A549 (cell line): ENCODE measurements around the gene MAPKAPK3. TPM values are rescaled to one million over a fixed set of nuclear protein-coding genes. Genes with fewer than 3 reads are reported as not detected.

Source experiments
- ATAC-seq, 2 experiments: fragments of 200-7000 bp in 1 of 2; fragments of >200 bp in 1 of 2; cut with Nextera tagmentation in 1 of 2; cut with Tn5 transposase in 1 of 2; 3 replicates each; pipeline versions ENCODE4 v1.8.0 to v1.9.1; 2018 to 2020; ENCODE audit warnings: mild to moderate bottlenecking in 1 of 2, moderate library complexity in 1 of 2
- CTCF ChIA-PET: fragments of 300-600 bp; sonication (Branson Sonifier 250); formaldehyde crosslinking; extraction: SDS; loops from one replicate; lab custom pipeline; 2021; ENCODE audit warnings: antibody characterized with exemption, inconsistent platforms; lab: Yijun Ruan, JAX
- POLR2A ChIA-PET: fragments of 350-600 bp; formaldehyde crosslinking; extraction: SDS; loops from one replicate; lab custom pipeline; 2021; ENCODE audit warnings: antibody characterized with exemption, inconsistent platforms; lab: Yijun Ruan, JAX
- DNase-seq, 2 experiments: peaks; one replicate each; pipeline versions ENCODE4 v3.0.0 to v3.0.0-alpha.2; 2011 to 2016; ENCODE audit warnings: low read depth in 1 of 2, low spot score in 1 of 2
- FAIRE-seq: peaks from 2 replicates; lab custom pipeline; 2011; peaks lifted over from hg19 to GRCh38; lab: Jason Lieb, UNC
- H3K27ac ChIP-seq, 2 experiments: fragments of >200 bp; sonication (Bioruptor Twin); formaldehyde crosslinking; 3 replicates each; pipeline ENCODE4 v1.5.1; 2016 to 2017
- H3K4me1 ChIP-seq: fragments of >200 bp; sonication (Bioruptor Twin); formaldehyde crosslinking; 3 replicates; pipeline ENCODE4 v1.6.1; 2016
- H3K4me2 ChIP-seq: fragments of >200 bp; sonication (Bioruptor Twin); formaldehyde crosslinking; 3 replicates; pipeline ENCODE4 v1.6.1; 2016
- H3K4me3 ChIP-seq: fragments of >200 bp; sonication (Bioruptor Twin); formaldehyde crosslinking; 3 replicates; pipeline ENCODE4 v1.5.1; 2016
- H3K9me3 ChIP-seq: fragments of >200 bp; sonication (Bioruptor Twin); formaldehyde crosslinking; 3 replicates; pipeline ENCODE4 v1.6.1; 2016
- ATOH8 ChIP-seq: fragments of 250-450 bp; sonication (Bioruptor Pico); IDR thresholded peaks from 2 replicates; pipeline ENCODE4 v1.5.0; 2020; ENCODE audit warnings: low read depth, mild to moderate bottlenecking, moderate library complexity
- BHLHE40 ChIP-seq: IDR thresholded peaks from 2 replicates; pipeline ENCODE4 v1.6.1; 2012; ENCODE audit warnings: low read depth, low read length, inconsistent platforms
- CBX2 ChIP-seq: fragments of 200-600 bp; sonication (generic); IDR thresholded peaks from 2 replicates; pipeline ENCODE4 v1.6.1; 2016; ENCODE audit warnings: low read depth, mild to moderate bottlenecking, borderline replicate concordance
- FOSL2 ChIP-seq, 2 experiments: fragments of 450-650 bp in 1 of 2; fragments of >200 bp in 1 of 2; sonication (Bioruptor Twin) in 1 of 2; formaldehyde crosslinking; IDR thresholded peaks; 2 replicates each; pipeline versions ENCODE4 v1.5.0 to v1.6.1; 2016 to 2020; ENCODE audit warnings: mild to moderate bottlenecking in 1 of 2, moderate library complexity in 1 of 2
- HOXA7 ChIP-seq: fragments of 250-450 bp; sonication (Bioruptor Pico); IDR thresholded peaks from 2 replicates; pipeline ENCODE4 v1.5.0; 2020; ENCODE audit warnings: mild to moderate bottlenecking, moderate library complexity
- JUN ChIP-seq, 2 experiments: fragments of >200 bp; sonication (Bioruptor Twin); formaldehyde crosslinking; IDR thresholded peaks; 2 replicates in 1 of 2; 3 replicates in 1 of 2; pipeline ENCODE4 v1.6.1; 2016 to 2017
- MAFK ChIP-seq: fragments of 450-650 bp; IDR thresholded peaks from 2 replicates; pipeline ENCODE4 v1.6.1; 2014; ENCODE audit not compliant: partially characterized antibody
- NFE2L2 ChIP-seq: fragments of 150-350 bp; conservative IDR thresholded peaks from 2 replicates; pipeline ENCODE4 v1.6.1; 2014; ENCODE audit warnings: low read length
- NR3C1 ChIP-seq: fragments of >200 bp; sonication (Bioruptor Twin); formaldehyde crosslinking; IDR thresholded peaks from 3 replicates; pipeline ENCODE4 v1.6.1; 2017
- PHF8 ChIP-seq: fragments of 200-600 bp; sonication (generic); IDR thresholded peaks from 2 replicates; pipeline ENCODE4 v1.6.1; 2016; ENCODE audit warnings: low read depth, mild to moderate bottlenecking, antibody characterized with exemption, moderate library complexity, borderline replicate concordance
- POLR2A ChIP-seq: IDR thresholded peaks from 2 replicates; pipeline ENCODE4 v1.6.1; 2012; ENCODE audit warnings: mild to moderate bottlenecking, low read length
- RARB ChIP-seq: fragments of 250-450 bp; sonication (Bioruptor Pico); IDR thresholded peaks from 2 replicates; pipeline ENCODE4 v1.8.0; 2021; ENCODE audit warnings: mild to moderate bottlenecking, moderate library complexity
- ZSCAN20 ChIP-seq: fragments of 250-450 bp; sonication (Bioruptor Pico); IDR thresholded peaks from 2 replicates; pipeline ENCODE4 v1.8.0; 2022; ENCODE audit warnings: mild to moderate bottlenecking, moderate library complexity
- WGBS: methylation state at CpG from one replicate; pipeline ENCODE4 v1.1.6; 2017; ENCODE audit errors: missing lambda C conversion rate; 5-methylcytosine and 5-hydroxymethylcytosine counted together
- polyA plus RNA-seq, 4 experiments: library from polyadenylated mRNA; depleted of rRNA in 3 of 4; stranded (reverse); fragments of >200 nt; fragmentation: RNase III in 1 of 4; extraction: RNeasy Plus Mini Kit Qiagen cat#74134 plus additional on column Dnase treatment in 1 of 4; gene quantifications; 2 replicates in 3 of 4; 3 replicates in 1 of 4; pipeline ENCODE4 v1.2.3, GENCODE V29; 2011 to 2017
- TF ChIP-seq, protein P1 (sequence below): IDR thresholded peaks from 2 replicates; pipeline ENCODE4 v1.6.1; 2012; ENCODE audit warnings: low read depth, borderline replicate concordance
- TF ChIP-seq, protein P2 (sequence below): fragments of >200 bp; sonication (Bioruptor Twin); formaldehyde crosslinking; IDR thresholded peaks from 3 replicates; pipeline ENCODE4 v1.5.1; 2016

Gene MAPKAPK3
- polyA plus RNA-seq, 2 of the 4 experiments (the other 2 are of a cell fraction): 14.6 to 16.5 TPM

DNA sequence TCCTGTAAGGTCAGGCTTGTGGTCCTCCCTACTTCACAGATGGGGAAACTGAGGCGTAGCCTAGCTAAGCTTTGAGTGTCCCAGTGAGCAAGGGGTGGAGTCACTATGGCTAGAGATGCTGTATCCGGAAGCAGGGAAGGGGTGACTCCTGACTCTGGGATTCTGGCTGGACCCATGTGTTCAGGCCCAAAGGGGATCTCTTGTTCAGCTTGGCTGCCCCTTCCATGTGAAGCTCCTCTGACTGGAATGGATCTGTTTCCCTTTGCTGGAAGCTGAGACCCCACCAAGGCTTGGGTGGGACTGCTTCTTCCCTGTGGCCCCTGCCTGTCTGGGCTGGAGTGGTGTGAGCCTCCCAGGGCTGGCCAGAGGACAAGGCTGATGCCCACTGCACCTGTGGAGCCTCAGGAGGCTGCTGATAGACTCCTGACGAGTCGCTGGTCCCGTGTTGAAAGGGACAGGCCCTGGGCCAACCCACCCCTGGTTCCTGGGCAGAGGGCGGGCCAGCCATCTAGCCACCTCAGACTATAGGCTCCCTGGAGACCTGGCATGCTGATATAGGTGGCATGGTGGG lies 1.0 kb downstream of the MAPKAPK3 start:
- ChIA-PET CTCF (interaction anchor here (0.6 to 18.5 kb wide), 7 partner anchors 10 to 768 kb away, joined by 3 to 375 read pairs (median 10); partner anchors contain the start of genes C3orf18, HEMK1 and MANF), POLR2A (no interaction called here)
- TF ChIP-seq JUN (IDR thresholded peaks at IDR 0.05) (no peak), POLR2A (no peak), MAFK (no peak), NFE2L2 (no peak), ZSCAN20 (CRISPR knock-in tag) (no peak), BHLHE40 (no peak), HOXA7 (CRISPR knock-in tag) (no peak)
- TF ChIP-seq, protein P1, sequence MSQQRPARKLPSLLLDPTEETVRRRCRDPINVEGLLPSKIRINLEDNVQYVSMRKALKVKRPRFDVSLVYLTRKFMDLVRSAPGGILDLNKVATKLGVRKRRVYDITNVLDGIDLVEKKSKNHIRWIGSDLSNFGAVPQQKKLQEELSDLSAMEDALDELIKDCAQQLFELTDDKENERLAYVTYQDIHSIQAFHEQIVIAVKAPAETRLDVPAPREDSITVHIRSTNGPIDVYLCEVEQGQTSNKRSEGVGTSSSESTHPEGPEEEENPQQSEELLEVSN: no peak
- Histone ChIP-seq H3K9me3 (no peaks in the 10 kb centered on the region), H3K4me3 (peak overlapping the region; percentile 90), H3K27ac (peak overlapping the region; percentile 91 to 95; a peak in 5 of 6 replicates), H3K4me1 (peaks cover 6% of the 10 kb centered on the region; the same call in 1 of the 3 replicates), H3K4me2 (peak overlapping the region; percentile 86)
- FAIRE-seq: no peak
- no peak for ATAC-seq
- 90% methylated on average over 2 of the region's 6 CpGs for WGBS
- DNase-seq: no peak

DNA sequence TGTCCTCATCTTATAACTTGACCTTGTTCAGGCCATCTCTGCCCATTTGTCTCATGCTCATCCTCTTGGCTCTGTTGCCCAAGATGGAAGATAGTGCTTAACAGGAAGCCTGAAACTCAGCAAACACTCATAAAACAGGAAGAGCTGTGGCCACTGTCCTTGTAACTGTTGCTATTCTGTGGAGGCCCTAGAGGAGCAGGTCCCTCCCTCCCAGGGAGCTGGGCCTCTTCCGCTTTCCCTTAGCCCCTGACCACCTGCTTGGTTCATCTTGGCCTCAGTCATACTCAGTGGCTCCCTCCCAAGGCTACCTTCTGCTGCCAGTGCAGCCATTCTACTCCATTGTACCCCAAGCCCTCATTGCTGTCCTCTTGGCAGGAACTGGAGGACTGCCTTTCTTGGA lies 3.5 kb downstream of the MAPKAPK3 start:
- no peak for FAIRE-seq
- POLR2A ChIA-PET: no interaction called here
- no peak overlapping the region for H3K27ac ChIP-seq
- H3K4me3 ChIP-seq: no peak overlapping the region
- ATAC-seq: no peak
- no peak overlapping the region for H3K4me2 ChIP-seq
- no peak for DNase-seq
- peaks cover 11% of the 10 kb centered on the region; the same call in 1 of the 3 replicates for H3K4me1 ChIP-seq
- no peak for TF ChIP-seq PHF8
- TF ChIP-seq RARB (CRISPR knock-in tag): no peak
- TF ChIP-seq, protein P2, sequence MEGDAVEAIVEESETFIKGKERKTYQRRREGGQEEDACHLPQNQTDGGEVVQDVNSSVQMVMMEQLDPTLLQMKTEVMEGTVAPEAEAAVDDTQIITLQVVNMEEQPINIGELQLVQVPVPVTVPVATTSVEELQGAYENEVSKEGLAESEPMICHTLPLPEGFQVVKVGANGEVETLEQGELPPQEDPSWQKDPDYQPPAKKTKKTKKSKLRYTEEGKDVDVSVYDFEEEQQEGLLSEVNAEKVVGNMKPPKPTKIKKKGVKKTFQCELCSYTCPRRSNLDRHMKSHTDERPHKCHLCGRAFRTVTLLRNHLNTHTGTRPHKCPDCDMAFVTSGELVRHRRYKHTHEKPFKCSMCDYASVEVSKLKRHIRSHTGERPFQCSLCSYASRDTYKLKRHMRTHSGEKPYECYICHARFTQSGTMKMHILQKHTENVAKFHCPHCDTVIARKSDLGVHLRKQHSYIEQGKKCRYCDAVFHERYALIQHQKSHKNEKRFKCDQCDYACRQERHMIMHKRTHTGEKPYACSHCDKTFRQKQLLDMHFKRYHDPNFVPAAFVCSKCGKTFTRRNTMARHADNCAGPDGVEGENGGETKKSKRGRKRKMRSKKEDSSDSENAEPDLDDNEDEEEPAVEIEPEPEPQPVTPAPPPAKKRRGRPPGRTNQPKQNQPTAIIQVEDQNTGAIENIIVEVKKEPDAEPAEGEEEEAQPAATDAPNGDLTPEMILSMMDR: no peak
- TF ChIP-seq FOSL2 (IDR thresholded peaks at IDR 0.05): no peak
- TF ChIP-seq FOSL2 (CRISPR knock-in tag; IDR thresholded peaks at IDR 0.05): no peak
- TF ChIP-seq BHLHE40: no peak
- WGBS: 91% methylated on average over 1 of the region's 1 CpG
- CTCF ChIA-PET: interaction anchor here (0.8 kb wide), 1 partner anchor 48 kb away, joined by 3 read pairs; no protein-coding TSS in a partner anchor
- no peaks in the 10 kb centered on the region for H3K9me3 ChIP-seq

GRCh38 chr3:50620820-50621219 lies 3.9 kb downstream of the MAPKAPK3 start:
- ChIA-PET CTCF (interaction anchor here (0.8 to 2.0 kb wide), 2 partner anchors 22 to 48 kb away, joined by 3 to 4 read pairs; no protein-coding TSS in a partner anchor), POLR2A (interaction anchor here (0.7 kb wide), 1 partner anchor 764 kb away, joined by 7 read pairs; the partner anchor contains the start of gene MANF)
- H3K4me2 ChIP-seq: no peak overlapping the region
- peaks cover 11% of the 10 kb centered on the region; the same call in 1 of the 3 replicates for H3K4me1 ChIP-seq
- H3K9me3 ChIP-seq: no peaks in the 10 kb centered on the region
- TF ChIP-seq CBX2 (no peak), HOXA7 (CRISPR knock-in tag) (no peak), NR3C1 (no peak), POLR2A (no peak), ATOH8 (CRISPR knock-in tag) (no peak)
- TF ChIP-seq, protein P1: no peak
- TF ChIP-seq, all 56 proteins: peak for 0
- ATAC-seq (no peak), DNase-seq (no peak), FAIRE-seq (no peak)
- 65% methylated on average over 4 of the region's 4 CpGs for WGBS
- Histone ChIP-seq H3K4me3 (no peak overlapping the region), H3K27ac (no peak overlapping the region)
